Activated naive CD4-positive, alpha-beta T cell treated with anti-CD3 and anti-CD28 coated beads, Interleukin-2, amount 50 U/mL, for 24 hours (primary cell): Measurements from ENCODE around the gene CNEP1R1.

ENCODE experiments used
- H3K27ac Mint-ChIP-seq: one replicate; pipeline ENCODE4 v1.8.0; 2021; ENCODE audit warnings: mild to moderate bottlenecking, mixed read lengths
- H3K27me3 Mint-ChIP-seq: one replicate; pipeline ENCODE4 v1.8.0; 2021; ENCODE audit warnings: mixed read lengths
- H3K36me3 Mint-ChIP-seq: one replicate; pipeline ENCODE4 v1.8.0; 2021; ENCODE audit warnings: mixed read lengths
- H3K4me1 Mint-ChIP-seq: one replicate; pipeline ENCODE4 v1.8.0; 2021; ENCODE audit warnings: mixed read lengths
- H3K4me3 Mint-ChIP-seq: one replicate; pipeline ENCODE4 v1.8.0; 2021; ENCODE audit warnings: mild to moderate bottlenecking, mixed read lengths
- H3K9me3 Mint-ChIP-seq: one replicate; pipeline ENCODE4 v1.8.0; 2021; ENCODE audit warnings: mixed read lengths

CNEP1R1 gene

GRCh38 chr16:50066482-50067289 lies 41.7 kb downstream of the CNEP1R1 start:
- H3K27me3 Mint-ChIP-seq: no peaks in the 10 kb centered on the region
- H3K9me3 Mint-ChIP-seq: no peaks in the 10 kb centered on the region
- H3K27ac Mint-ChIP-seq: peak overlapping the region; percentile 80
- H3K4me3 Mint-ChIP-seq: peak overlapping the region; percentile 89
- peaks cover 9% of the 10 kb centered on the region for H3K36me3 Mint-ChIP-seq
- peaks cover 49% of the 10 kb centered on the region for H3K4me1 Mint-ChIP-seq

- peak overlapping the region; percentile 89 for H3K4me3 Mint-ChIP-seq
- peaks cover 9% of the 10 kb centered on the region for H3K36me3 Mint-ChIP-seq
- H3K9me3 Mint-ChIP-seq: no peaks in the 10 kb centered on the region
- no peaks in the 10 kb centered on the region for H3K27me3 Mint-ChIP-seq
- peak overlapping the region; percentile 90 for H3K27ac Mint-ChIP-seq
- peaks cover 52% of the 10 kb centered on the region for H3K4me1 Mint-ChIP-seq
These were observed 42.3 kb downstream of the CNEP1R1 start for GRCh38 chr16:50067290-50067853.

GRCh38 chr16:50068550-50068949 lies 43.5 kb downstream of the CNEP1R1 start:
- peaks cover 63% of the 10 kb centered on the region for H3K4me1 Mint-ChIP-seq
- H3K27ac Mint-ChIP-seq: no peak overlapping the region
- no peaks in the 10 kb centered on the region for H3K27me3 Mint-ChIP-seq
- peak overlapping the region; percentile 2 for H3K4me3 Mint-ChIP-seq
- peaks cover 11% of the 10 kb centered on the region for H3K36me3 Mint-ChIP-seq
- H3K9me3 Mint-ChIP-seq: no peaks in the 10 kb centered on the region

GRCh38 chr16:50069060-50069459 lies 44.0 kb downstream of the CNEP1R1 start:
- no peak overlapping the region for H3K4me3 Mint-ChIP-seq
- H3K4me1 Mint-ChIP-seq: peaks cover 66% of the 10 kb centered on the region
- H3K9me3 Mint-ChIP-seq: no peaks in the 10 kb centered on the region
- H3K27me3 Mint-ChIP-seq: no peaks in the 10 kb centered on the region
- H3K27ac Mint-ChIP-seq: no peak overlapping the region
- peaks cover 11% of the 10 kb centered on the region for H3K36me3 Mint-ChIP-seq

- H3K4me1 Mint-ChIP-seq: peaks cover 62% of the 10 kb centered on the region
- no peaks in the 10 kb centered on the region for H3K27me3 Mint-ChIP-seq
- H3K36me3 Mint-ChIP-seq: peaks cover 16% of the 10 kb centered on the region
- H3K27ac Mint-ChIP-seq: no peak overlapping the region
- H3K4me3 Mint-ChIP-seq: no peak overlapping the region
- no peaks in the 10 kb centered on the region for H3K9me3 Mint-ChIP-seq
These were observed 46.1 kb downstream of the CNEP1R1 start for GRCh38 chr16:50071075-50071671.

GRCh38 chr16:50072730-50073129 lies 47.7 kb downstream of the CNEP1R1 start:
- no peaks in the 10 kb centered on the region for H3K9me3 Mint-ChIP-seq
- no peak overlapping the region for H3K4me3 Mint-ChIP-seq
- peaks cover 50% of the 10 kb centered on the region for H3K4me1 Mint-ChIP-seq
- no peak overlapping the region for H3K27ac Mint-ChIP-seq
- no peaks in the 10 kb centered on the region for H3K27me3 Mint-ChIP-seq
- peaks cover 18% of the 10 kb centered on the region for H3K36me3 Mint-ChIP-seq

GRCh38 chr16:50079397-50080140 lies 54.5 kb downstream of the CNEP1R1 start:
- Mint-ChIP-seq H3K36me3 (peaks cover 14% of the 10 kb centered on the region), H3K27ac (no peak overlapping the region), H3K4me1 (peaks cover 7% of the 10 kb centered on the region), H3K4me3 (no peak overlapping the region), H3K27me3 (no peaks in the 10 kb centered on the region), H3K9me3 (no peaks in the 10 kb centered on the region)

- no peaks in the 10 kb centered on the region for H3K27me3 Mint-ChIP-seq
- H3K4me3 Mint-ChIP-seq: no peak overlapping the region
- no peaks in the 10 kb centered on the region for H3K9me3 Mint-ChIP-seq
- no peak overlapping the region for H3K27ac Mint-ChIP-seq
- H3K36me3 Mint-ChIP-seq: peaks cover 18% of the 10 kb centered on the region
- H3K4me1 Mint-ChIP-seq: peaks cover 7% of the 10 kb centered on the region
These were observed 56.5 kb downstream of the CNEP1R1 start for GRCh38 chr16:50081428-50082018.

GRCh38 chr16:50083996-50084395 lies 59.0 kb downstream of the CNEP1R1 start:
- H3K36me3 Mint-ChIP-seq: peaks cover 14% of the 10 kb centered on the region
- peaks cover 4% of the 10 kb centered on the region for H3K4me1 Mint-ChIP-seq
- no peak overlapping the region for H3K4me3 Mint-ChIP-seq
- no peaks in the 10 kb centered on the region for H3K27me3 Mint-ChIP-seq
- no peaks in the 10 kb centered on the region for H3K9me3 Mint-ChIP-seq
- no peak overlapping the region for H3K27ac Mint-ChIP-seq

- H3K27ac Mint-ChIP-seq: no peak overlapping the region
These were observed 61.2 kb downstream of the CNEP1R1 start for GRCh38 chr16:50086176-50086575.

More at GRCh38 chr16:50086176-50086575, 61.2 kb downstream of the CNEP1R1 start:
- no peaks in the 10 kb centered on the region for H3K4me1 Mint-ChIP-seq
- H3K4me3 Mint-ChIP-seq: no peak overlapping the region
- H3K27me3 Mint-ChIP-seq: no peaks in the 10 kb centered on the region
- H3K9me3 Mint-ChIP-seq: no peaks in the 10 kb centered on the region
- H3K36me3 Mint-ChIP-seq: peaks cover 14% of the 10 kb centered on the region
